GM12878 (cell line): ENCODE measurements around the gene URAD.

Experiments used
- ESRRA ChIP-seq: IDR thresholded peaks from 2 replicates; pipeline ENCODE4 v1.6.1; 2012; ENCODE audit warnings: mild to moderate bottlenecking, low read length, improper control_type of control experiment
- EZH2 ChIP-seq: IDR thresholded peaks from 2 replicates; pipeline ENCODE4 v1.6.1; 2012; ENCODE audit warnings: low read depth, mild to moderate bottlenecking, control low read depth, inconsistent platforms, low read length, borderline replicate concordance; ENCODE audit not compliant: control insufficient read depth

DNA sequence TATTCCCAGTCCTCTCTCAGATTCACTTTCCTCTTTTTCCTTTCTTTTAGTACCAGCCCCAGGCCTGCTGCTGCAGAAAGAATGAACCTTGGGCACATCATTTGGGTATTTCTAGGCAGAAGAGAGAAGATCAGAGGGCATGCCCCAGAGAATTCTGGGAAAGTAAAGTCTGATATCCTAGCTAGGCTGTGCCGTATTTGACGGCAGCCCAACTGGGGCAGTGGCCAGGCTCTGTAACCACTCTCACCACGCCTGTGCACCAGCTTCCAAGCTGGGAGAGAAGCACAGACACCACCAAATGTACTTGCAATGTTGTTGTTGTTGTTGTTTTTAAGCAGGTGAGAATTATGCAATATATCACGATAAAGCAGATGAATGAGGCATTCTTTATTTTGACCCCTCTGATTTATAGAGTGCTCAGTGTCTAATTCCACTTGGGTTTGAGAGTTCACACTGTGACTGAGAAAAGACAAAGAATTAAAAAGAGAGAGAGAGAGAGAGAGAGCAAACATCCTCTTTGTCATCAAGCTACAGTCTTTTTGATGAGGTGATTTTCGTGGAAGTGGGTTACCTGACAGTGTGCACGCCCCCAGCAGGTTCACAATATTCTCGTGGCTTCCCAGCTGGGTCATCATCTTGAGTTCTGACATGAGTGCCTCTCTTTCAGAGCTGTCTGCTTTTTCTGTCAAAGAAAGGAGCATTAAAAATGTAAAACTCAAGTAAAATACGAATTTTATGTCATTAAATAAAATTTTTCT is 39.3 kb upstream of the URAD start:
- TF ChIP-seq EZH2, result no peak
- no peak for TF ChIP-seq ESRRA
